Spleen (tissue), 11 donors: ENCODE data around the gene KIF5C. TPM values are rescaled to one million over a fixed set of nuclear protein-coding genes. Genes with fewer than 3 reads are reported as not detected.

Source experiments
- DNase-seq: peaks from one replicate; pipeline ENCODE4 v3.0.0-alpha.2; 2020
- H3K27ac ChIP-seq, 8 donors: fragments of 200-600 bp; sonication (generic) in 7 of 8; 1 replicate in 4 of 8; 2 replicates in 4 of 8; pipeline versions ENCODE4 v1.5.0 to v1.8.0; 2016 to 2021; ENCODE audit warnings: inconsistent platforms in 4 of 8, mild to moderate bottlenecking in 4 of 8, moderate library complexity in 1 of 8
- H3K27me3 ChIP-seq, 7 donors: fragments of 200-600 bp; sonication (generic) in 6 of 7; replicated peaks in 1 of 7; 1 replicate in 4 of 7; 2 replicates in 3 of 7; pipeline versions ENCODE4 v1.5.0 to v1.8.0; 2016 to 2021; ENCODE audit warnings: inconsistent platforms in 3 of 7, mild to moderate bottlenecking in 1 of 7
- H3K36me3 ChIP-seq, 6 donors: fragments of 200-600 bp; sonication (generic) in 5 of 6; 1 replicate in 4 of 6; 2 replicates in 2 of 6; pipeline versions ENCODE4 v1.5.0 to v1.8.0; 2016 to 2021; ENCODE audit warnings: inconsistent platforms in 2 of 6
- H3K4me1 ChIP-seq, 6 donors: fragments of 200-600 bp; sonication (generic) in 5 of 6; 1 replicate in 3 of 6; 2 replicates in 3 of 6; pipeline versions ENCODE4 v1.5.0 to v1.8.0; 2016 to 2021; ENCODE audit warnings: inconsistent platforms in 3 of 6
- H3K4me3 ChIP-seq, 8 donors: fragments of 200-600 bp; sonication (generic) in 7 of 8; 1 replicate in 4 of 8; 2 replicates in 4 of 8; pipeline versions ENCODE4 v1.5.0 to v1.8.0; 2016 to 2021; ENCODE audit warnings: inconsistent platforms in 4 of 8, mild to moderate bottlenecking in 4 of 8, moderate library complexity in 2 of 8
- H3K9me3 ChIP-seq, 8 donors: fragments of 200-600 bp; sonication (generic) in 7 of 8; 1 replicate in 4 of 8; 2 replicates in 4 of 8; pipeline versions ENCODE4 v1.5.0 to v1.8.0; 2016 to 2021; ENCODE audit warnings: inconsistent platforms in 4 of 8
- POLR2A ChIP-seq, 3 donors: fragments of 450-650 bp; IDR thresholded peaks; one replicate each; pipeline ENCODE4 v1.5.1; 2017; ENCODE audit warnings: antibody characterized with exemption in 3 of 3, mild to moderate bottlenecking in 1 of 3
- POLR2AphosphoS5 ChIP-seq, 3 donors: sonication (generic); formaldehyde crosslinking; IDR thresholded peaks; one replicate each; pipeline ENCODE4 v1.5.1; 2017; ENCODE audit warnings: antibody characterized with exemption in 3 of 3
- WGBS, 5 donors: extraction: QIAGEN DNeasy Blood & Tissue Kit in 3 of 5; methylation state at CpG; one replicate each; pipeline versions ENCODE4 v1.1.5 to v1.1.7; 2013 to 2018; 5-methylcytosine and 5-hydroxymethylcytosine counted together
- intact Hi-C: fragments of 100-400 bp; cut with DNase I; formaldehyde crosslinking; loops from one replicate; pipeline ENCODE4 v1.15.0; 2023; ENCODE audit warnings: low total_unique reads
- polyA plus RNA-seq, 3 donors: library from polyadenylated mRNA; stranded (reverse); fragments of 200-250 nt; gene quantifications; one replicate each; pipeline ENCODE4 v1.2.1, GENCODE V29; 2013
- total RNA-seq, 7 donors: library from RNA; depleted of rRNA in 3 of 7; stranded (reverse); fragments of >200 nt in 3 of 7; fragmentation: NEBNext Ultra II Directional in 4 of 7; extraction: Animal tissue kit (Norgen Biotek cat#: 25700) in 4 of 7; gene quantifications; one replicate each; pipeline versions ENCODE4 v1.1.0 to v1.2.1, GENCODE V29; 2016 to 2021
- TF ChIP-seq, protein P1 (sequence below), 11 experiments: fragments of 200-600 bp in 7 of 11; fragments of 450-650 bp in 4 of 11; sonication (generic) in 4 of 11; IDR thresholded peaks in 8 of 11; conservative IDR thresholded peaks in 3 of 11; 1 replicate in 7 of 11; 2 replicates in 4 of 11; pipeline versions ENCODE4 v1.4.0 to v1.8.0; 2016 to 2021; ENCODE audit warnings: antibody characterized with exemption in 11 of 11, inconsistent platforms in 4 of 11, mild to moderate bottlenecking in 1 of 11
- donor health status: healthy with polysubstance abuse.
- donor health status: DM: no; HTN: no; CAD: no; lungs with moderate emphysema.
- donor health status: DM: no; HTN: no; CAD: no.
- donor health status: Bipolar disorder and iron deficiency.
- donor health status: healthy.
- donor health status: DM: no; HTN: no; CAD: no.
- donor health status: DM: yes; HTN: yes; CAD: no.

KIF5C gene
- total and polyA plus RNA-seq, 10 donors = 0.61 to 8.3 (median 4.3) TPM

DNA sequence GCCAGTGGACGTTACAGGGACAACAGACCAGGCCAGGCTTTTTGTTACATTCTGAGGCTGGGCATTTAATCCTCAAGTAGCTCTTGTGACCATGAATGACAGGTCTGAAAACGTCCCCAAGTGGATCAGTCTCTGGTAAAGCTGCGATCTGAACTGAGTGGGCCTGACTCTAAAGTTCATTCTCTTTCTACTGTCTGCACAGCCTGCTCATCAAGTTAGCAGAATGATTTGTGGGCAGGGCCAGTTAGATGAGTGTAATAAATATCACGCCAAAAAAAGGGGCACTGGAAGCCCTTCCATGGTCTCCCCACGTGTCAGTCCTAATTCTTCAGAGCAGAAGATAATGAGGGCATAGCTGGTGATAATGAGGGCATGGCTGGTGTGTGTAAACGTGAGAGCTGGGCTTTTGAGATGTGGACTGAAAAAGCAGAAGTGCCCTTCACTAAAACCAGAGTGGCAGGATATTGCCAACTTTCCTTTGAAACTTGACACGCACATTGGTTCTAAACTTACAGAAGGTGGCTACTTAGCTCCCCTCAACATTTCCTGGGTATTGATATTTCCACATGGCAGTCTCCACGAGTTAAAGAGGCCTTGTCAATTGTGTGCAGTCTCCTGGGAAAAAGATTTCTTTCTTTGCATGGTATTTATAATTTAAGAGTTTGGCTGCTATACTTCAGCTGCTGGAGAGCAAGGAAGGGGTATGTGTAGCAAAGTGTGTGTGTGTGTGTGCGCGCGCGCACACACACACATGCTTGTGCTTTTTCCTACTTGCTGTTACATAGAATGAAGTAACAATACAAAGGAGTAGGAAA is 90.8 kb downstream of the KIF5C start:
- DNase-seq = no peak
- 47 to 58% (median 56%) methylated on average over 12 of the region's 12 CpGs for WGBS, 5 donors
- peak overlapping the region in 2 of 8 donors; percentile 36 to 37 for H3K27ac ChIP-seq

DNA sequence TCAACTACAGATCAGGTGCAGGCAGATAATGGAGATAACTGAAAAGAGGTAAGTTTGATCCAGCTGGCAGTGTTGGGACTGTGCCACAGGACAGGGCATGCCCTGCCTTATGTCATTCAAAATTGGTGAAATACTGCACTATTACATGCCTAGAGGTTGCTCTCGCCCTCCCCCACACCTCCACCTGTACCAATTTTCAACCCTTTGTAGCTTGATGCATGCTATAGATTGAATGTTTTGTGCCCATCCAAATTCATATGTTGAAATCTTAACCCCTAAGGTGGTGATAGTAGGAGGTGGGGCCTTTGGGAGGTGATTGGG is 91.4 kb downstream of the KIF5C start:
- WGBS, 5 donors = 53 to 94% (median 78%) methylated on average over 1 of the region's 1 CpG
- H3K4me1 ChIP-seq = peaks cover 0 to 19% (median under 1%) of the 10 kb centered on the region in 6 donors
- no peak overlapping the region for H3K4me3 ChIP-seq
- H3K36me3 ChIP-seq = no peaks in the 10 kb centered on the region
- no peak for TF ChIP-seq POLR2AphosphoS5 (IDR thresholded peaks at IDR 0.05)
- intact Hi-C loops = no loop called here
- H3K27ac ChIP-seq = peak overlapping the region in 2 of 8 donors; percentile 21 to 37
- H3K9me3 ChIP-seq = no peaks in the 10 kb centered on the region
- DNase-seq = no peak
- H3K27me3 ChIP-seq = no peaks in the 10 kb centered on the region

More for the DNA sequence above, 90.8 kb downstream of the KIF5C start:
- H3K4me3 ChIP-seq = no peak overlapping the region
- H3K4me1 ChIP-seq = peaks cover 0 to 13% (median 0%) of the 10 kb centered on the region in 6 donors
- no peaks in the 10 kb centered on the region for H3K27me3 ChIP-seq
- intact Hi-C loops = no loop called here
- H3K36me3 ChIP-seq = no peaks in the 10 kb centered on the region
- no peaks in the 10 kb centered on the region for H3K9me3 ChIP-seq
- TF ChIP-seq POLR2AphosphoS5 (IDR thresholded peaks at IDR 0.05) = no peak
- no peak for TF ChIP-seq POLR2A (IDR thresholded peaks at IDR 0.05)
- TF ChIP-seq, protein P1, sequence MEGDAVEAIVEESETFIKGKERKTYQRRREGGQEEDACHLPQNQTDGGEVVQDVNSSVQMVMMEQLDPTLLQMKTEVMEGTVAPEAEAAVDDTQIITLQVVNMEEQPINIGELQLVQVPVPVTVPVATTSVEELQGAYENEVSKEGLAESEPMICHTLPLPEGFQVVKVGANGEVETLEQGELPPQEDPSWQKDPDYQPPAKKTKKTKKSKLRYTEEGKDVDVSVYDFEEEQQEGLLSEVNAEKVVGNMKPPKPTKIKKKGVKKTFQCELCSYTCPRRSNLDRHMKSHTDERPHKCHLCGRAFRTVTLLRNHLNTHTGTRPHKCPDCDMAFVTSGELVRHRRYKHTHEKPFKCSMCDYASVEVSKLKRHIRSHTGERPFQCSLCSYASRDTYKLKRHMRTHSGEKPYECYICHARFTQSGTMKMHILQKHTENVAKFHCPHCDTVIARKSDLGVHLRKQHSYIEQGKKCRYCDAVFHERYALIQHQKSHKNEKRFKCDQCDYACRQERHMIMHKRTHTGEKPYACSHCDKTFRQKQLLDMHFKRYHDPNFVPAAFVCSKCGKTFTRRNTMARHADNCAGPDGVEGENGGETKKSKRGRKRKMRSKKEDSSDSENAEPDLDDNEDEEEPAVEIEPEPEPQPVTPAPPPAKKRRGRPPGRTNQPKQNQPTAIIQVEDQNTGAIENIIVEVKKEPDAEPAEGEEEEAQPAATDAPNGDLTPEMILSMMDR (IDR thresholded peaks at IDR 0.05 in 8 of 11, conservative IDR thresholded peaks at IDR 0.05 in 3 of 11) = no peak

GRCh38 chr2:148967056-148967455 is 92.0 kb downstream of the KIF5C start:
- Histone ChIP-seq H3K4me1 (peaks cover 0 to 24% (median 2%) of the 10 kb centered on the region in 6 donors), H3K36me3 (no peaks in the 10 kb centered on the region), H3K9me3 (no peaks in the 10 kb centered on the region), H3K27ac (no peak overlapping the region), H3K4me3 (no peak overlapping the region), H3K27me3 (no peaks in the 10 kb centered on the region)
- 87 to 97% (median 93%) methylated on average over 7 of the region's 7 CpGs for WGBS, 5 donors
- DNase-seq = no peak
- TF ChIP-seq, protein P1 (IDR thresholded peaks at IDR 0.05 in 8 of 11, conservative IDR thresholded peaks at IDR 0.05 in 3 of 11) = no peak
- TF ChIP-seq POLR2AphosphoS5 (IDR thresholded peaks at IDR 0.05) = no peak
- TF ChIP-seq POLR2A (IDR thresholded peaks at IDR 0.05) = no peak
- intact Hi-C loops = no loop called here

DNA sequence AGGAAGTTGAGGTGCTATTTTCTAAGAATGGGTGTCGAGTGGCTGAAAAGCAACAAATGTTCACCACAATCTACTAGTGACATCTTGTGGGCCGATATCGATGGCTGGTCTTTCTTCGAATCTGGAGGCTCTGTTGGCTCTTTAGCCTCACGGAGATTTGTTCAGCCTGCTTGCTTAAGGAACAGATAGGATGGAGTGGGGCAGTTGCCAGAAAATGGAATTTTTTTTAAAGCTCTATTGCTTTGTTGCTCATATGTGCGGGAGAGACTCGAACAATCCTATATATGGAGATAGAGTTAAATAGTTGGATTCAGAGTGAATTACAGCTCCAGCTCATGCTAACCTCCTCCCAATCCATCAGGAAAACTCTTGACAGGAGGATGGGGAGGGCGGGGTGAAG is 92.6 kb downstream of the KIF5C start:
- 67 to 77% (median 72%) methylated on average over 8 of the region's 8 CpGs for WGBS, 5 donors
- Histone ChIP-seq H3K4me1 (peaks cover 0 to 24% (median 2%) of the 10 kb centered on the region in 6 donors), H3K27ac (no peak overlapping the region), H3K9me3 (no peaks in the 10 kb centered on the region), H3K27me3 (no peaks in the 10 kb centered on the region), H3K4me3 (no peak overlapping the region), H3K36me3 (no peaks in the 10 kb centered on the region)
- intact Hi-C loops = no loop called here
- DNase-seq = no peak
- TF ChIP-seq, protein P1 (IDR thresholded peaks at IDR 0.05 in 8 of 11, conservative IDR thresholded peaks at IDR 0.05 in 3 of 11) = no peak
- TF ChIP-seq POLR2AphosphoS5 (IDR thresholded peaks at IDR 0.05) = no peak
- no peak for TF ChIP-seq POLR2A (IDR thresholded peaks at IDR 0.05)
